WTC11 (cell line): ENCODE data around the gene CUEDC1. TPM values are rescaled to one million over a fixed set of nuclear protein-coding genes. Genes with fewer than 3 reads are reported as not detected.

Source experiments
- ATAC-seq: fragments of 200-7000 bp; cut with Tn5 transposase; 2 replicates; pipeline ENCODE4 v1.10.0; 2021; ENCODE audit warnings: mild to moderate bottlenecking, moderate library complexity
- CTCF ChIA-PET: fragments of 300-600 bp; sonication (Branson Sonifier 250); formaldehyde crosslinking; loops from one replicate; lab custom pipeline; 2021; ENCODE audit warnings: antibody characterized with exemption; lab: Charles Lee
- POLR2A ChIA-PET: fragments of 350-600 bp; sonication (Branson Sonifier 250); formaldehyde crosslinking; loops from one replicate; lab custom pipeline; 2021; ENCODE audit warnings: antibody characterized with exemption; lab: Charles Lee
- DNase-seq: peaks from one replicate; pipeline ENCODE4 v3.0.0; 2021; ENCODE audit warnings: low spot score
- H3K27ac Mint-ChIP-seq: 2 replicates; pipeline ENCODE4 v1.8.0; 2021; ENCODE audit warnings: mixed read lengths
- H3K27me3 Mint-ChIP-seq: 2 replicates; pipeline ENCODE4 v1.8.0; 2021; ENCODE audit warnings: low read depth, mild to moderate bottlenecking, moderate library complexity, mixed read lengths
- H3K36me3 Mint-ChIP-seq: 2 replicates; pipeline ENCODE4 v1.8.0; 2021; ENCODE audit warnings: mixed read lengths
- H3K4me1 Mint-ChIP-seq: 2 replicates; pipeline ENCODE4 v1.8.0; 2022; ENCODE audit warnings: mixed read lengths
- H3K4me3 Mint-ChIP-seq: 2 replicates; pipeline ENCODE4 v1.8.0; 2021; ENCODE audit warnings: mild to moderate bottlenecking, moderate library complexity, mixed read lengths
- H3K9me3 Mint-ChIP-seq: 2 replicates; pipeline ENCODE4 v1.8.0; 2021; ENCODE audit warnings: mixed read lengths
- CREB1 ChIP-seq: sonication (generic); formaldehyde crosslinking; IDR thresholded peaks from 2 replicates; pipeline ENCODE4 v1.8.0; 2023; ENCODE audit warnings: mild to moderate bottlenecking, missing genetic modification reagents
- CREM ChIP-seq: sonication (generic); formaldehyde crosslinking; IDR thresholded peaks from 2 replicates; pipeline ENCODE4 v1.8.1; 2022; ENCODE audit warnings: mild to moderate bottlenecking, missing genetic modification reagents, moderate library complexity
- GRHL2 ChIP-seq: fragments of 250-450 bp; sonication (Bioruptor Pico); IDR thresholded peaks from 2 replicates; pipeline ENCODE4 v1.8.0; 2022; ENCODE audit warnings: mild to moderate bottlenecking, moderate library complexity; ENCODE audit not compliant: insufficient replicate concordance, severe bottlenecking
- NFE2L1 ChIP-seq: sonication (generic); formaldehyde crosslinking; IDR thresholded peaks from 2 replicates; pipeline ENCODE4 v1.8.1; 2023; ENCODE audit warnings: missing genetic modification reagents
- NR1H2 ChIP-seq: sonication (generic); formaldehyde crosslinking; IDR thresholded peaks from 2 replicates; pipeline ENCODE4 v1.9.0; 2021; ENCODE audit warnings: mild to moderate bottlenecking, moderate library complexity, missing genetic modification reagents
- TEAD4 ChIP-seq: sonication (generic); formaldehyde crosslinking; IDR thresholded peaks from 2 replicates; pipeline ENCODE4 v1.8.0; 2022; ENCODE audit warnings: mild to moderate bottlenecking, missing genetic modification reagents
- TP53 ChIP-seq: sonication (generic); formaldehyde crosslinking; IDR thresholded peaks from 2 replicates; pipeline ENCODE4 v1.8.1; 2023; ENCODE audit warnings: mild to moderate bottlenecking, missing genetic modification reagents
- ZBTB21 ChIP-seq: sonication (generic); formaldehyde crosslinking; IDR thresholded peaks from 2 replicates; pipeline ENCODE4 v1.8.1; 2023; ENCODE audit warnings: mild to moderate bottlenecking, missing genetic modification reagents, borderline replicate concordance
- ZNF219 ChIP-seq: sonication (generic); formaldehyde crosslinking; IDR thresholded peaks from 2 replicates; pipeline ENCODE4 v1.8.0; 2023; ENCODE audit warnings: missing genetic modification reagents, mild to moderate bottlenecking, borderline replicate concordance
- ZNF263 ChIP-seq: sonication (generic); formaldehyde crosslinking; IDR thresholded peaks from 2 replicates; pipeline ENCODE4 v1.8.1; 2022; ENCODE audit warnings: low read depth, mild to moderate bottlenecking, moderate library complexity, missing genetic modification reagents
- ZNF396 ChIP-seq: fragments of 250-450 bp; sonication (Bioruptor Pico); IDR thresholded peaks from 2 replicates; pipeline ENCODE4 v1.8.0; 2021; ENCODE audit warnings: mild to moderate bottlenecking, moderate library complexity, borderline replicate concordance
- total RNA-seq: library from RNA; stranded (reverse); gene quantifications from 3 replicates; pipeline ENCODE4 v1.2.3, GENCODE V29; 2021
- TF ChIP-seq, protein P1 (sequence below): sonication (generic); formaldehyde crosslinking; IDR thresholded peaks from 2 replicates; pipeline ENCODE4 v1.8.0; 2022; ENCODE audit warnings: mild to moderate bottlenecking, missing genetic modification reagents
- TF ChIP-seq, protein P2 (sequence below): fragments of 250-450 bp; sonication (Bioruptor Pico); IDR thresholded peaks from 2 replicates; pipeline ENCODE4 v1.9.0; 2021; ENCODE audit warnings: mild to moderate bottlenecking, borderline replicate concordance

The CUEDC1 gene
- total RNA-seq, 1 experiment from 2014 or later: 12.2 TPM

DNA sequence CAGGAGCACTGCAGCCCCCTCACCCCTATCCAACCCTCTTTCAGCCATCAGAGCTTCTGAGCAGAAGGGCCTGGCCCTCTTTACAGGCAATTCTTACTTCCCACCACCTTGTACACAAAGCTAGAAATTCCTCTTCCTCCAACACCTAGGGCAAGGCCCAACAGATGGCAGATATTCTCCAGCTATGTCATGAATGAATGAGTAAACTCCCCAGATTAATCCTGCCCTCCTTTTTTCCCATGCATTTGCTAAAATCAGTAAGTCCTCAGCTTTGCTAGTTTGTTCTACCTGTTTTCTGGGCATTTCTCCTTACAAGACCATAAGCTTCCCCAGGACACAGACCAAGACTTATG is 85.0 kb downstream of the CUEDC1 start (continued):
- TF ChIP-seq GRHL2 (CRISPR knock-in tag) (no peak), ZBTB21 (CRISPR knock-in tag) (no peak), CREM (no peak), ZNF396 (CRISPR knock-in tag) (no peak), TP53 (no peak)
- TF ChIP-seq, protein P1, sequence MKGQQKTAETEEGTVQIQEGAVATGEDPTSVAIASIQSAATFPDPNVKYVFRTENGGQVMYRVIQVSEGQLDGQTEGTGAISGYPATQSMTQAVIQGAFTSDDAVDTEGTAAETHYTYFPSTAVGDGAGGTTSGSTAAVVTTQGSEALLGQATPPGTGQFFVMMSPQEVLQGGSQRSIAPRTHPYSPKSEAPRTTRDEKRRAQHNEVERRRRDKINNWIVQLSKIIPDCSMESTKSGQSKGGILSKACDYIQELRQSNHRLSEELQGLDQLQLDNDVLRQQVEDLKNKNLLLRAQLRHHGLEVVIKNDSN (CRISPR knock-in tag): no peak

- ATAC-seq: no peak
- no peak overlapping the region for H3K27ac Mint-ChIP-seq
Measured at GRCh38 chr17:57869617-57870282, 85.5 kb downstream of the CUEDC1 start.

GRCh38 chr17:57868910-57869616 is 86.1 kb downstream of the CUEDC1 start:
- no peak for TF ChIP-seq TEAD4 (CRISPR knock-in tag)
- no peak for TF ChIP-seq ZNF219
- TF ChIP-seq CREB1: no peak
- TF ChIP-seq, protein P2, sequence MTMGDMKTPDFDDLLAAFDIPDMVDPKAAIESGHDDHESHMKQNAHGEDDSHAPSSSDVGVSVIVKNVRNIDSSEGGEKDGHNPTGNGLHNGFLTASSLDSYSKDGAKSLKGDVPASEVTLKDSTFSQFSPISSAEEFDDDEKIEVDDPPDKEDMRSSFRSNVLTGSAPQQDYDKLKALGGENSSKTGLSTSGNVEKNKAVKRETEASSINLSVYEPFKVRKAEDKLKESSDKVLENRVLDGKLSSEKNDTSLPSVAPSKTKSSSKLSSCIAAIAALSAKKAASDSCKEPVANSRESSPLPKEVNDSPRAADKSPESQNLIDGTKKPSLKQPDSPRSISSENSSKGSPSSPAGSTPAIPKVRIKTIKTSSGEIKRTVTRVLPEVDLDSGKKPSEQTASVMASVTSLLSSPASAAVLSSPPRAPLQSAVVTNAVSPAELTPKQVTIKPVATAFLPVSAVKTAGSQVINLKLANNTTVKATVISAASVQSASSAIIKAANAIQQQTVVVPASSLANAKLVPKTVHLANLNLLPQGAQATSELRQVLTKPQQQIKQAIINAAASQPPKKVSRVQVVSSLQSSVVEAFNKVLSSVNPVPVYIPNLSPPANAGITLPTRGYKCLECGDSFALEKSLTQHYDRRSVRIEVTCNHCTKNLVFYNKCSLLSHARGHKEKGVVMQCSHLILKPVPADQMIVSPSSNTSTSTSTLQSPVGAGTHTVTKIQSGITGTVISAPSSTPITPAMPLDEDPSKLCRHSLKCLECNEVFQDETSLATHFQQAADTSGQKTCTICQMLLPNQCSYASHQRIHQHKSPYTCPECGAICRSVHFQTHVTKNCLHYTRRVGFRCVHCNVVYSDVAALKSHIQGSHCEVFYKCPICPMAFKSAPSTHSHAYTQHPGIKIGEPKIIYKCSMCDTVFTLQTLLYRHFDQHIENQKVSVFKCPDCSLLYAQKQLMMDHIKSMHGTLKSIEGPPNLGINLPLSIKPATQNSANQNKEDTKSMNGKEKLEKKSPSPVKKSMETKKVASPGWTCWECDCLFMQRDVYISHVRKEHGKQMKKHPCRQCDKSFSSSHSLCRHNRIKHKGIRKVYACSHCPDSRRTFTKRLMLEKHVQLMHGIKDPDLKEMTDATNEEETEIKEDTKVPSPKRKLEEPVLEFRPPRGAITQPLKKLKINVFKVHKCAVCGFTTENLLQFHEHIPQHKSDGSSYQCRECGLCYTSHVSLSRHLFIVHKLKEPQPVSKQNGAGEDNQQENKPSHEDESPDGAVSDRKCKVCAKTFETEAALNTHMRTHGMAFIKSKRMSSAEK (CRISPR knock-in tag): no peak
- TF ChIP-seq NR1H2 (CRISPR knock-in tag): no peak
- TF ChIP-seq ZNF396 (CRISPR knock-in tag): no peak
- CTCF ChIA-PET: interaction anchor here (0.6 to 4.4 kb wide), 20 partner anchors 9 to 227 kb away, joined by 3 to 18 read pairs (median 6); partner anchors contain the start of genes CUEDC1 and MRPS23
- POLR2A ChIA-PET: interaction anchor here (1.0 kb wide), 1 partner anchor 23 kb away, joined by 3 read pairs; no protein-coding TSS in a partner anchor
- DNase-seq (no peak), ATAC-seq (no peak)
- Mint-ChIP-seq H3K27ac (0 out of 2 replicates have a peak overlapping the region, but pooled peaks have one; percentile 53), H3K36me3 (no peaks in the 10 kb centered on the region; the same call in 1 of the 2 replicates), H3K4me1 (peaks cover 49% of the 10 kb centered on the region), H3K4me3 (no peak overlapping the region), H3K9me3 (no peaks in the 10 kb centered on the region), H3K27me3 (peaks cover 4% of the 10 kb centered on the region; the same call in 1 of the 2 replicates)

More at GRCh38 chr17:57869617-57870282, 85.5 kb downstream of the CUEDC1 start:
- no peak for DNase-seq
- no peak overlapping the region for H3K4me3 Mint-ChIP-seq
- no peaks in the 10 kb centered on the region for H3K27me3 Mint-ChIP-seq
- TF ChIP-seq ZNF219 (no peak), NFE2L1 (no peak), ZNF263 (CRISPR knock-in tag) (peak; percentile 17; the same call in 1 of the 2 replicates)
- POLR2A ChIA-PET: no interaction called here
- H3K9me3 Mint-ChIP-seq: no peaks in the 10 kb centered on the region
- H3K4me1 Mint-ChIP-seq: peaks cover 47% of the 10 kb centered on the region
- CTCF ChIA-PET: interaction anchor here (0.6 to 4.4 kb wide), 16 partner anchors 9 to 129 kb away, joined by 3 to 18 read pairs (median 6); partner anchors contain the start of gene CUEDC1
- no peaks in the 10 kb centered on the region; the same call in 1 of the 2 replicates for H3K36me3 Mint-ChIP-seq
